Subcutaneous adipose tissue (tissue), 4 donors: ENCODE measurements around the gene OR6Y1. TPM values are rescaled to one million over a fixed set of nuclear protein-coding genes. Genes with fewer than 3 reads are reported as not detected.

Experiments
- total RNA-seq, 4 donors: library from RNA; depleted of rRNA; stranded (reverse); fragments of >200 nt; gene quantifications; one replicate each; pipeline ENCODE4 v1.1.0, GENCODE V29; 2016
- TF ChIP-seq, protein P1 (sequence below): fragments of 450-650 bp; IDR thresholded peaks from one replicate; pipeline ENCODE4 v1.5.1; 2016; ENCODE audit warnings: low read depth, mild to moderate bottlenecking, control low read depth, antibody characterized with exemption, moderate library complexity

Gene OR6Y1
- total RNA-seq, 4 donors from 2014 or later, result not detected

- TF ChIP-seq, protein P1, sequence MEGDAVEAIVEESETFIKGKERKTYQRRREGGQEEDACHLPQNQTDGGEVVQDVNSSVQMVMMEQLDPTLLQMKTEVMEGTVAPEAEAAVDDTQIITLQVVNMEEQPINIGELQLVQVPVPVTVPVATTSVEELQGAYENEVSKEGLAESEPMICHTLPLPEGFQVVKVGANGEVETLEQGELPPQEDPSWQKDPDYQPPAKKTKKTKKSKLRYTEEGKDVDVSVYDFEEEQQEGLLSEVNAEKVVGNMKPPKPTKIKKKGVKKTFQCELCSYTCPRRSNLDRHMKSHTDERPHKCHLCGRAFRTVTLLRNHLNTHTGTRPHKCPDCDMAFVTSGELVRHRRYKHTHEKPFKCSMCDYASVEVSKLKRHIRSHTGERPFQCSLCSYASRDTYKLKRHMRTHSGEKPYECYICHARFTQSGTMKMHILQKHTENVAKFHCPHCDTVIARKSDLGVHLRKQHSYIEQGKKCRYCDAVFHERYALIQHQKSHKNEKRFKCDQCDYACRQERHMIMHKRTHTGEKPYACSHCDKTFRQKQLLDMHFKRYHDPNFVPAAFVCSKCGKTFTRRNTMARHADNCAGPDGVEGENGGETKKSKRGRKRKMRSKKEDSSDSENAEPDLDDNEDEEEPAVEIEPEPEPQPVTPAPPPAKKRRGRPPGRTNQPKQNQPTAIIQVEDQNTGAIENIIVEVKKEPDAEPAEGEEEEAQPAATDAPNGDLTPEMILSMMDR, result no peak
Observed at GRCh38 chr1:158570480-158570879, 16.3 kb upstream of the OR6Y1 start, which contains the start of gene OR6P1. TSS of gene OR6P1 (minus strand) at chr1:158570580. CDS start at chr1:158563604, 6,976 bp downstream.

- TF ChIP-seq, protein P1, result no peak
Observed at GRCh38 chr1:158564608-158565007, 10.4 kb upstream of the OR6Y1 start.

DNA sequence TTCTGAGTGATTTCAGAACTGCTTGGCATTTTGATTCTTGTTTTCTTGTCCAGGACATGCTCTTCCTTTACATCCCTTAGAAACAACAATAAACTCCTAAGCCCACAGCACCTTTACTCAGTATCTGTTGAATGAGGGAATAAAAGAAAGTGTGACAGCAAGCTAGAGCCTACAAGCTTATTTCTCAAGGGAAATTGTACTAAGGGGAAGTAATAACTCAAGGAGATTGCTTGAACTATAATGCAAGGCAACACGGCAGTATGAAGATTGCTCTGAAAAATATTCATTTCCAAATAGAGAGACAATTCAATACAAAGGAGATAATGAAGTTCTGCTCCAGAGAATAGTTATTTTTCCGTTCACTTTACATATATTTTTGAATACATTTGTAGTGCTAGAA is 9.6 kb upstream of the OR6Y1 start:
- TF ChIP-seq, protein P1, result no peak

- TF ChIP-seq, protein P1, result no peak
Observed at GRCh38 chr1:158559696-158560095, 5.5 kb upstream of the OR6Y1 start.

DNA sequence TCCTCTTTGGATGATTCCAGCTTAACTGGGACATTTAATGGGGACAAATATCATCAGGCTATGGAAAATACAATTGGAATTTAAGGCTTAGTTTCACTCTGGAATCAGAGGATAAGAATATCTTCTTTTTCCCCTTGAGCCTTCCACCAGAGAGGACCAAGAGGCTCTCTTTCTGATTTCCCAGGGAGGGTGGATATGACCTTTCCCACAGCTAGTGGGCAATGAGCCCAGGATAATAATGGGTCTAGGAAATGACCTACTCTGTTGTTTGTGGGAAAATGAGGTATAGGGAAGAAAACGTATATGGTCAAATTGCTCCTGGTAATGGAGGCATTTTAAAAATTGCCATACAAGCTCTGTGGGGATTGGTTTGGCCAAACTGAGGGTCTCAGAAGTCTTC is 1.9 kb downstream of the OR6Y1 start:
- TF ChIP-seq, protein P1, result no peak

GRCh38 chr1:158547533-158547932 is 6.7 kb downstream of the OR6Y1 start:
- TF ChIP-seq, protein P1, result no peak

DNA sequence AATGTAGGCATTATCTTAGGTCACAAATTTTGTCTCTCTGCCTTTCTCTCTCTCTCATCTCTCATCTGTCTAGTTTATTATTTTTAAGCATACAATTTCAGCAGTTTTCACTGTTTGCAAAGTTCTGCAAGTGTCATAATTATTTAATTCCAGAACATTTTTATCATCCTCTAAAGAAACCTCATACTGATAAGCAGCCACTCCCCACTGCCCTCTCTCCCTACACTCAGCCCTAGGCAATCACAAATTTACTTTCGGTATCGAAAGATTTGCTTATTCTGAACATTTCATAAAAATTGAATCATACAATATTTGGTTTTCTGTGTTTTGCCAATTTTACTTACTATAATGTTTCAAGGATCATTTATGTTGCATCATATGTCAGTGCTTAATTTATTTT is 16.6 kb downstream of the OR6Y1 start:
- TF ChIP-seq, protein P1, result no peak
